ENCODE data around the gene DYNLL2. TPM values are rescaled to one million over a fixed set of nuclear protein-coding genes. Genes with fewer than 3 reads are reported as not detected.

The DYNLL2 gene
- total and polyA plus RNA-seq, 9 of the 15 experiments (the other 6 are each of a cell fraction or from before 2014, with no cell fraction given) = 1.8 to 24.5 (median 13.0) TPM

- no peak for TF ChIP-seq MBD1 (CRISPR knock-in tag; IDR thresholded peaks at IDR 0.05)
- 0 out of 2 replicates have a peak, but pooled peaks have one; percentile 34 for TF ChIP-seq PHF21A (IDR thresholded peaks at IDR 0.05; ENCODE audit: borderline replicate concordance, low read depth)
- 0 out of 2 replicates have a peak, but pooled peaks have one; percentile 15 for TF ChIP-seq ERF (CRISPR knock-in tag; IDR thresholded peaks at IDR 0.05)
- no peak for TF ChIP-seq SRSF7 (optimal IDR thresholded peaks at IDR 0.05; ENCODE audit: low read depth, low read length)
- TF ChIP-seq ZNF507 (tag; conservative IDR thresholded peaks at IDR 0.05) = no peak
- no peak for TF ChIP-seq ZBTB43 (CRISPR knock-in tag; IDR thresholded peaks at IDR 0.05)
- no peak for TF ChIP-seq ZNF121 (CRISPR knock-in tag; conservative IDR thresholded peaks at IDR 0.05)
- no peak for TF ChIP-seq THRA (IDR thresholded peaks at IDR 0.05)
- peak; percentile 60; the same call in 1 of the 2 replicates for TF ChIP-seq GTF2A2 (tag; IDR thresholded peaks at IDR 0.05)
- no peak for TF ChIP-seq SNRNP70 (optimal IDR thresholded peaks at IDR 0.05; ENCODE audit: low read depth, low read length)
- no peak for TF ChIP-seq PHTF2 (CRISPR knock-in tag; IDR thresholded peaks at IDR 0.05)
- TF ChIP-seq ATF3 (IDR thresholded peaks at IDR 0.05) = peak; percentile 70
- TF ChIP-seq ATF3 (CRISPR knock-in tag; conservative IDR thresholded peaks at IDR 0.05) = no peak
- no peak for TF ChIP-seq BRD9 (IDR thresholded peaks at IDR 0.05; ENCODE audit: low read depth, partially characterized antibody)
- TF ChIP-seq NCOA4 (IDR thresholded peaks at IDR 0.05; ENCODE audit: partially characterized antibody) = no peak
- peak; percentile 75 for TF ChIP-seq TAF1 (IDR thresholded peaks at IDR 0.05; ENCODE audit: control insufficient read depth, extremely low read depth, insufficient read depth, low read length, severe bottlenecking)
- TF ChIP-seq E2F6 (IDR thresholded peaks at IDR 0.05; ENCODE audit: borderline replicate concordance in 1 of 2, extremely low read depth in 1 of 2, insufficient read depth in 1 of 2, insufficient read length in 1 of 2, low read depth in 1 of 2, low read length in 1 of 2, poor library complexity in 1 of 2, severe bottlenecking in 1 of 2) = peak in 1 of 2 experiments; percentile 58
- peak in 1 of 2 experiments; percentile 83; a peak in 2 of 4 replicates for TF ChIP-seq KDM1A (IDR thresholded peaks at IDR 0.05)
- TF ChIP-seq LEF1 (IDR thresholded peaks at IDR 0.05) = peak; percentile 79; the same call in 1 of the 2 replicates
- no peak for TF ChIP-seq SIRT6 (IDR thresholded peaks at IDR 0.05; ENCODE audit: low read depth, low read length)
These were observed at the start of gene DYNLL2 (continued) for GRCh38 chr17:58082870-58083490.
